ENCODE data around the gene STK35.

- no peak for TF ChIP-seq ZNF567 (CRISPR knock-in tag; IDR thresholded peaks at IDR 0.05; ENCODE audit: borderline replicate concordance)
- no peak for TF ChIP-seq HINFP (CRISPR knock-in tag; IDR thresholded peaks at IDR 0.05; ENCODE audit: low read depth)
- no peak for TF ChIP-seq POLR2A (IDR thresholded peaks at IDR 0.05; ENCODE audit: insufficient read depth in 1 of 2, low read depth in 2 of 2, low read length in 2 of 2)
- no peak for TF ChIP-seq NFKB2 (CRISPR knock-in tag; IDR thresholded peaks at IDR 0.05; ENCODE audit: borderline replicate concordance)
- no peak for TF ChIP-seq ZNF503 (CRISPR knock-in tag; IDR thresholded peaks at IDR 0.05)
- TF ChIP-seq, protein P1, sequence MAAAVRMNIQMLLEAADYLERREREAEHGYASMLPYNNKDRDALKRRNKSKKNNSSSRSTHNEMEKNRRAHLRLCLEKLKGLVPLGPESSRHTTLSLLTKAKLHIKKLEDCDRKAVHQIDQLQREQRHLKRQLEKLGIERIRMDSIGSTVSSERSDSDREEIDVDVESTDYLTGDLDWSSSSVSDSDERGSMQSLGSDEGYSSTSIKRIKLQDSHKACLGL (CRISPR knock-in tag; IDR thresholded peaks at IDR 0.05), result no peak
- no peak for TF ChIP-seq FOXM1 (CRISPR knock-in tag; IDR thresholded peaks at IDR 0.05)
- no peak for TF ChIP-seq MYC (CRISPR knock-in tag; IDR thresholded peaks at IDR 0.05; ENCODE audit: borderline replicate concordance)
- TF ChIP-seq ZBTB1 (CRISPR knock-in tag; IDR thresholded peaks at IDR 0.05; ENCODE audit: borderline replicate concordance), result no peak
Measured at GRCh38 chr20:2178318-2179232, 76.9 kb downstream of the STK35 start.

Data from HepG2 (cell line).